Smooth muscle cell (in vitro differentiated cells): ENCODE data around the gene AGAP5. TPM values are rescaled to one million over a fixed set of nuclear protein-coding genes. Genes with fewer than 3 reads are reported as not detected.
"Not testable (repeated sequence)": the region's sequence is repeated elsewhere in the genome, so short reads cannot be mapped to it uniquely, and the experiment has no call there.

ENCODE experiments used
- DNase-seq: peaks from one replicate; lab custom pipeline; 2025; ENCODE audit not compliant: unreplicated experiment; lab: John Stamatoyannopoulos, UW
- H2AFZ ChIP-seq: fragments of 200-600 bp; sonication (generic); 2 replicates; pipeline ENCODE4 v1.6.0; 2016; ENCODE audit warnings: antibody characterized with exemption, low read depth, mild to moderate bottlenecking
- H3F3A ChIP-seq: fragments of 200-600 bp; sonication (generic); 2 replicates; pipeline ENCODE4 v1.6.0; 2017; ENCODE audit warnings: antibody characterized with exemption, low read depth
- H3K27ac ChIP-seq: fragments of 200-600 bp; sonication (generic); 2 replicates; pipeline ENCODE4 v1.5.1; 2016; ENCODE audit warnings: low read depth, mild to moderate bottlenecking
- H3K27me3 ChIP-seq: fragments of 200-600 bp; sonication (generic); 2 replicates; pipeline ENCODE4 v1.6.1; 2016; ENCODE audit warnings: low read depth, mild to moderate bottlenecking
- H3K36me3 ChIP-seq: fragments of 200-600 bp; sonication (generic); 2 replicates; pipeline ENCODE4 v1.5.1; 2016; ENCODE audit warnings: low read depth
- H3K4me1 ChIP-seq: fragments of 200-600 bp; sonication (generic); 2 replicates; pipeline ENCODE4 v1.5.1; 2016; ENCODE audit warnings: low read depth
- H3K4me2 ChIP-seq: fragments of 200-600 bp; sonication (generic); 2 replicates; pipeline ENCODE4 v1.6.0; 2016; ENCODE audit warnings: mild to moderate bottlenecking
- H3K4me3 ChIP-seq: fragments of 200-600 bp; sonication (generic); 2 replicates; pipeline ENCODE4 v1.5.1; 2016; ENCODE audit warnings: mild to moderate bottlenecking
- H3K79me2 ChIP-seq: fragments of 200-600 bp; sonication (generic); 2 replicates; pipeline ENCODE4 v1.6.0; 2016; ENCODE audit warnings: low read depth, mild to moderate bottlenecking
- H3K9ac ChIP-seq: fragments of 200-600 bp; sonication (generic); 2 replicates; pipeline ENCODE4 v1.6.0; 2016; ENCODE audit warnings: low read depth
- H3K9me3 ChIP-seq: fragments of 200-600 bp; sonication (generic); replicated peaks from 2 replicates; pipeline ENCODE4 v1.5.1; 2016; ENCODE audit warnings: low read depth
- H4K20me1 ChIP-seq: fragments of 200-600 bp; sonication (generic); 2 replicates; pipeline ENCODE4 v1.6.0; 2016; ENCODE audit warnings: low read depth
- CTCF ChIP-seq: fragments of 200-600 bp; sonication (generic); IDR thresholded peaks from 2 replicates; pipeline ENCODE4 v1.5.1; 2017; ENCODE audit warnings: borderline replicate concordance, mild to moderate bottlenecking, antibody characterized with exemption; ENCODE audit not compliant: insufficient read depth, poor library complexity, severe bottlenecking
- WGBS: methylation state at CpG from one replicate; pipeline ENCODE4 v1.1.7; 2016; ENCODE audit warnings: low lambda C conversion rate; 5-methylcytosine and 5-hydroxymethylcytosine counted together
- polyA plus RNA-seq: library from polyadenylated mRNA; unstranded; fragments of >200 nt; fragmentation: Nextera tagmentation; extraction: Ambion mirVana; gene quantifications from 2 replicates; pipeline ENCODE4 v1.2.1, GENCODE V29; 2016
- total RNA-seq: library from RNA; depleted of rRNA; stranded (reverse); fragments of >200 nt; gene quantifications from 2 replicates; pipeline ENCODE4 v1.2.3, GENCODE V29; 2014

Gene AGAP5
- total and polyA plus RNA-seq, 2 experiments from 2014 or later = 1.4 to 4.1 TPM

DNA sequence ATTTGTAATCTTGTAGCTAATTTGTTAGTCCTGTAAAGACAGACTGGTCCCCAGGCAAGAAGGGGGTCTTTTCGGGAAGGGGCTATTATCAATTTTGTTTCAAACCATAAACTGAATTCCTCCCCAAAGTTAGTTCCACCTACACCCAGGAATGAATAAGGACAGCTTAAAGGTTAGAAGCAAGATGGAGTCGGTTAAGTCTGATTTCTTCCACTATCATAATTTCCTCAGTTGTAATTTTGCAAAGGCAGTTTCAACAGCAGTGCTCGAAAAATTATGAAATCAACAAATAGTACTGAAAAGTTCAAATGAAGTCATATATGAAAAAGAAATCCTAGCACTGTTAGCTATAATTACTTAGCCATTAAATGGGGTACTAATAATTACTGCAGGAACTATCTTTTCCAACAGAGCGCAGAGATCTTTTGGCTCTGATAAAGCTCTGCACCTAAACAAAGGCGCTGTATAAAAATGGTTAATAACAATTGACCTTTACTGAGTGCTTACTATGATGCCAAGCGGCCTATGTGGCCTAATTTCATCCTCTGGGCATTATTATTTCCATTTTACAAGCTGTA lies 45.5 kb upstream of the AGAP5 start:
- peak overlapping the region; percentile 91 for H2AFZ ChIP-seq
- peaks cover 3% of the 10 kb centered on the region for H4K20me1 ChIP-seq
- no peaks in the 10 kb centered on the region for H3K36me3 ChIP-seq
- H3K4me1 ChIP-seq = peaks cover 20% of the 10 kb centered on the region
- no peaks in the 10 kb centered on the region for H3K27me3 ChIP-seq
- H3K27ac ChIP-seq = peak overlapping the region; percentile 98
- peak overlapping the region; percentile 88 for H3K4me3 ChIP-seq
- no peak for TF ChIP-seq CTCF
- 35% methylated on average over 6 of the region's 6 CpGs for WGBS
- H3K9ac ChIP-seq = peak overlapping the region; percentile 96
- H3F3A ChIP-seq = no peaks in the 10 kb centered on the region
- H3K79me2 ChIP-seq = peaks cover 53% of the 10 kb centered on the region
- no peaks in the 10 kb centered on the region for H3K9me3 ChIP-seq
- no peak for DNase-seq
- H3K4me2 ChIP-seq = peak overlapping the region; percentile 100

DNA sequence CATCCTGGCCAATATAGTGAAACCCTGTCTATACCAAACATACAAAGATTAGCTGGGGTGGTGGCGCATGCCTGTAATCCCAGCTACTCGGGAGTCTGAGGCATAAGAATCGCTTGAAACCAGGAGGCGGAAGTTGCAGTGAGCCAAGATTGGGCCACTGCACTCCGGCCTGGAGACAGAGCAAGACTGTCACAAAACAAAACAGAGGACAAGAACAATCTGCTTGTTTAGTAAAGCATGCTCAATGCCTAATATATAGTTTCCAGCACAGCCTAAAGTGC lies 44.5 kb upstream of the AGAP5 start:
- H3F3A ChIP-seq = no peaks in the 10 kb centered on the region
- no peaks in the 10 kb centered on the region for H3K9me3 ChIP-seq
- H4K20me1 ChIP-seq = no peaks in the 10 kb centered on the region
- peaks cover 20% of the 10 kb centered on the region for H3K4me1 ChIP-seq
- H2AFZ ChIP-seq = no peak overlapping the region
- H3K27ac ChIP-seq = no peak overlapping the region
- no peak for DNase-seq
- H3K4me2 ChIP-seq = peak overlapping the region; percentile 100
- 94% methylated on average over 5 of the region's 5 CpGs for WGBS
- TF ChIP-seq CTCF = no peak
- no peak overlapping the region for H3K4me3 ChIP-seq
- peaks cover 43% of the 10 kb centered on the region for H3K79me2 ChIP-seq
- no peaks in the 10 kb centered on the region for H3K27me3 ChIP-seq
- H3K36me3 ChIP-seq = no peaks in the 10 kb centered on the region
- no peak overlapping the region for H3K9ac ChIP-seq

- not testable (repeated sequence) for H2AFZ ChIP-seq, H3K9ac ChIP-seq, H4K20me1 ChIP-seq, H3K27ac ChIP-seq, H3K4me2 ChIP-seq, H3K9me3 ChIP-seq, DNase-seq, H3K27me3 ChIP-seq, H3K36me3 ChIP-seq, H3F3A ChIP-seq, H3K4me3 ChIP-seq
- Histone ChIP-seq H3K79me2 (peaks cover 26% of the 10 kb centered on the region), H3K4me1 (peaks cover 19% of the 10 kb centered on the region)
- 95% methylated on average over 18 of the region's 18 CpGs for WGBS
Observed at GRCh38 chr10:73740501-73741254, 42.8 kb upstream of the AGAP5 start.

DNA sequence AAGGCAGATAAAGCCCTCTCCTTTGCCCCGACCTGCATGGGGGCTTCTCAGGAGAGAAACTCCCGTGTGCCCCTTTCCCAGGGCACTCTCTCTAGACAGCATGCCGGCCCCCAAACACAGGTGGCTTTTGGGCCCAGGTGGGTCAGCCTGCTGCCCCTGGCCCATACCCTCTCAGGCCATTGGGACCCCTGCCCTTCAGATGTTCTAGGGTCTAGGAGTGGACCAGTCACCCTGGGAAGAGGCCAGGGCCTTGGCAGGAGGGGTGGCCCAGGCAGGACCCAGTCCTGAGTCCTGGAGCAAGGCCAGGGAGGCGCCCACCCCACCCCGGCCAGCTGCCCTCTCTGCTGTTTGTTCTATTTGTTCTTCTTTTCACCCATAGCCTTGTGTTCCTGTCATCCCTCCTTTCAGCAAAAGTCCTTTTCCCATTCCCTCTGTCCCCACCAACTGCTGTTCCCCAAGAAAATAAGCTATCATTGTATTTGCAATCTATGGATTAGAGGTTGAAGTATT lies 36.9 kb upstream of the AGAP5 start:
- Histone ChIP-seq H3K36me3 (no peaks in the 10 kb centered on the region), H3K4me3 (no peak overlapping the region), H3F3A (no peaks in the 10 kb centered on the region), H2AFZ (no peak overlapping the region), H3K27ac (no peak overlapping the region), H3K4me2 (no peak overlapping the region), H3K27me3 (no peaks in the 10 kb centered on the region), H3K9ac (no peak overlapping the region), H3K4me1 (peaks cover 8% of the 10 kb centered on the region), H3K79me2 (peaks cover 38% of the 10 kb centered on the region), H4K20me1 (no peaks in the 10 kb centered on the region), H3K9me3 (no peaks in the 10 kb centered on the region)
- no peak for TF ChIP-seq CTCF
- WGBS = 95% methylated on average over 5 of the region's 5 CpGs
- no peak for DNase-seq
